GM19395 (cell line): Measurements from ENCODE around the gene HPCAL1.

ENCODE experiments used
- ATAC-seq: cut with Tn5 transposase; IDR thresholded peaks from one replicate; pipeline ENCODE4 v1.9.1; 2021; ENCODE audit warnings: mild to moderate bottlenecking, moderate library complexity; ENCODE audit not compliant: unreplicated experiment

The HPCAL1 gene

DNA sequence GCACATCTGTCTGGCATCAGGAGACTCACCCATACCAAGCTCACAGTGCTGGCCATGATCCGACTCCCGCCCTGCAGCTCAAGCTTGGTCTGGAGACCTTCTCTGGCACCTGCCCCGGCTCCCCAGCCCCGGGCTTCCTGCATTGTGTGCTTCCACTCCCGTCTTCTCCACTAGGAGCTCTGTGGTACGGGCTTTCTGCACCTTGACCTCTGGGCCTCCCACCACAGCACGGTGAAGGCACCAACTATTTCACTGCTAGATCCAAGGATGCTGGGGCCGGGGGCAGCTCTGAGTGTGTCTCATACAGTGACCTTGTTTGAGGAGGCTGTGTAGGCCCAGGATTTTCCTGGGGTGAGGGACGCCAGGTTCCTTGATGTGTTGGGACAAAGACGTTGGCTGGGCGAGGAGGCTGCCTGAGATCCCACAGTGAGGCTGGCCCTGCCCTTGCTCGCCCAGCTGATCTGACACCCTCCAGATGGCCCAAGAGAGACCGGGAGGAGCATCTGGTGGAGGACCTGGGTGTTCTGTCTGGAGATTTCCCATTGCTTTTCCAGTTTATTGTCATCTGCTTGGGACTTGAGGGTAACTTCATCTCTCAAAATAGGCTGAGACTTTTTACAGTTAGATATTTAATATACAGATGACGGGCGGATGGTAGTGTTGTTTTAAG is 64.0 kb downstream of the HPCAL1 start:
- no peak for ATAC-seq

DNA sequence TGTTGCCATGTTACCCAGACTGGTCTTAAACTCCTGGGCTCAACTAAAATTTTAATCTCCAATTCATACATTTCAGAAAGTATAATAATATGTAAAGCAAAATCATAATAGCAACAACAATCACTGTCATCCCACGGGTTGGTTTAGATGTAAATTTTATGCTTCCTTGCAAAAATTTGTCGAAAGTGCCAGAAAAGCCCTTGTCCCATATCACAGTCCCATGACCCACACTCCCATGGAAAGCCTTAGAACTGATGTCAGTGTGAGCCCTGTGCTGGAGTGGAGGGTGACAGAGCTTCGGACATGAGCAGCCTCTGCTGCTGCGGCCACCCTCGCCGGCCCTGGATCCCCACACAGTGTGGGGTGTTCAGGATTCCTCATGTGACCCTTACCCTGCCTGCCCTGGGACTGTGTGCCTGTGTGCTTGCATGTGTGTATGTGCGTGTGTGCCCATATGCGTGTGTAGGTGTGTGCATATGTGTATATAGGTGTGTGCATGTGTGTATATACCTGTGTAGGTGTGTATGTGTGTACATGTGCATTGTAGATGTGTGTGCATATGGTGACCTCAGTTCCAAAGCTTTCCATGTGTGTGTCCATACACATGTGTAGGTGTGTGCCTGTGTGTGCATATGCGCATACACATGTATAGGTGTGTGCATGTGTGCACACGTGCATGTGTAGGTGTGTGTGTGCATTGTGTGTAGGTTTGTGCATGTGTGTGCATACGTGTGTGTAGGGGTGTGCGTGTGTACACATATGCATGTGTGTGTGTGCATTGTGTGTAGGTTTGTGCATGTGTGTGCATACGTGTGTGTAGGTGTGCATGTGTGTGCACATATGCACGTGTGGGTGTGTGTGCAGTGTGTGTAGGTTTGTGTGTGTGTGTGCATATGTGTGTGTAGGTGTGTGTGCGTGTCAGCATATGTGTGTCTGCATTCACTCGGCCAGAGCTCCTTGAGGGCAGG is 65.1 kb downstream of the HPCAL1 start:
- ATAC-seq: no peak

DNA sequence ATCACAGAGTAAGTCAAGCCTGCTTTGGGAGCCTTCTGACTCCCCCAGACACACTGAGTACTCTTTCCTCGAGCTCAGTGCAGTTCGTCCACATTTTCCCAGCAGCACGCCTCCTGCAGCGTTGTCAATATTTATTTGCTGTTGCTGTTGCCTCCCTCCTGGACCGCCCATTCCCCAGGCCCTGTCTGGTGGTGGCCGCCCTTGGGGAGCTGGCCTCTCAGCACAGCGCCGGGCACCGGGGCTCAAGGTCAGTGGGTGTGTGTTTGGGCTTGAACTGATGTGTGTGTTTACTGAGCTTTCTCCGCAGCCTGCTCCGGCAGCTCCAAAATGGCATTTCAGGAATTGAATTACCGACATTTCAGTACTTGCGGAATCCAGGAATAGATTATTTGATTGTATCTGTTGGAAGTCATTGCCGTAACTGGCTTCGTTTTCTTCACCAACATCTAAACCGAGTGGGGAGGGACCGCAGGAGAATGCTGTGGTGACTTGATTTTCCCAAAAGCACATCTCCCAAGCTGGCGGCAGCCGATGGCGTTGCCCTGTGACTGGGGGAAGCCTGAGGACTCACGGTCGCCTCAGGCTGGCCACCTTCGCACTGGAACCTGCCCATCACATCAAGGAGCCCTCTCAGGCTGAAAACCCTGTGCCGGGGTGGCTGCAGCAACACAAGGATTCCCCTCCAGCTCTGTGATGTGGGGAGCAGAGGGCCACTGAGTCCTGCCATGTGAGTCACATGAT is 66.0 kb downstream of the HPCAL1 start:
- no peak for ATAC-seq

DNA sequence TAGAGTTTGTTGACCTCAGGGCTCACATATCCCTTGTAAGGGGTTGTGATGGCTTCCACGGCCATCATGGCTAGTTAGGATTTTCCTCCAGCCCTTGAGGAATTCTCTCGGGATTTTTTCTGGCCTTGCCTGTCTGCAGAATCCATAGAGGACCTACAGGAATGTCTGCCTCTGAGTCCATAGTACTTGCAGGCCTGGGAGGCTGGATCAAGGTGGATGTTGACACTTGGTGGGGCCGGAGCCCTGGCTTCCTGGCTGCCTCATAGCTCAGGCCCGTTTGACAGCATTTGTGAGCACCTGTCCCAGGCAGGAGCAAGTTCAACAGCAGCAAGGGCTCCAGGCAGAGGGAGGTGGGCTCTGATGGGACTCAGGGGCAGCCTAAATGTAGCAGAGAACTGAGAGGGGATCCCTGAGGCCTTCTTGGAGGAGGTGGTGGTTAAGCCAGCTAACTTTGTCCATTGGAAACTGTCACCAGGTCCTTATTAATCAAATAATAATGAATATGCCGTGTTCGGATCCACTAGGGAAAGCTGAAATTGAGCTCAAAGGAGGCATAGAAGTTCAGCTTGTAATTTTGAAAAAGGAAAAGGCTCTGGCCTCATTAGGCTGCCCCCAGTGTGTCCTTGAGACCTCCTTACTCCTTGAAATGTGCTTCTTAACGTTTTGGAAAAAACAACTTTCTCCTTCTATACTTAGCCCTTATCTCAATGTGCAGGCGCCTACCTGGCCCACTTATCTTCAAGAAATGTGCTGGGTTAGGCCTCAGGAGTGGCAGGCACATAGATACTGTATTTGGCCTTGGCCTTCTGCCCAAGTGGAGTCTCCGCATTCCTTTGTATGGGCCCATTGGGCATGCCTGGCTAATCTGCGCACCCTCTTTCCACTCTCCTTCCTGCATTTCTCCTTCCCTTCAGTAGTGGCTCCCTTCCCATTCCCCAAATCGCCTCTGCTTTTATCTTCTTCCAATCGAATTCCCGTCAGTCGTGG is 66.9 kb downstream of the HPCAL1 start:
- no peak for ATAC-seq

DNA sequence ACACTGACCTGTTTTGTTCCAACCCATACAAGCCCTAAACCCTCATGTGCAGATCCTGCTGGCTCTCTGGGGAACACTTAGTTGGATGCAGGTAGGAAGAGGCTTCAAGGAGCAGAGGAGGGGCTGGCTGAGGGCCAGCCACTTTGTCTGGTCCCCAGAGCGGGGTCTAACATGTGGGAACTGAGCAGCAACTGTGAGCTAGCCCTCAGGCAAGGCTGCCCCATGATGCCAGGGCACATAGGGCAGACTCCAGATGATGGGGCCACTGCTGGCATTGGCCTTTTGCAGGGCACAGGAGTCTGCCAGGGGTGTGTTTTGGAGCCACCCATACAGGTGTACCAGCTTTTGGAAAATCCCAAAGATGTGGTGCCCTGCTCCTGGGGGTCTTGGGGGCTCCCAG is 67.7 kb downstream of the HPCAL1 start:
- ATAC-seq: no peak

DNA sequence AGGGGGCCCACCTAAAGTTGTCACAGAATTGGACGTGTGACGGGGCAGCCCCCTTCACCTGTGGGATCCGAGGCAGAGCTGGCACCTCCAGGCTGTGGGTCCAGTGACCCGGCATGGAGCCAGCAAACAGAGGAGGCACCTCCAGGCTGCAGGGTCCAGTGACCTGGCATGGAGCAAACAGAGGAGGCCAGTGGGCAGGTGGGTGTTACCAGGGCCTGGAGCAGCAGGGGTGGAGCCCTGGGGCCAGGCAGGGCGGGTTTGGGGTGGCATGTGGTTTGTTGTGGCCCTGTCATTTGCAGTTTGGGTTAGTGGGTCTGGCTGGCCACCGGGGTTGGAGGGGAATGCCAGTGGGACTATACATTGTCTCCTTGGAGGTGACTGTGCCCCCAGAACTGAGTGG is 68.2 kb downstream of the HPCAL1 start:
- ATAC-seq: no peak

DNA sequence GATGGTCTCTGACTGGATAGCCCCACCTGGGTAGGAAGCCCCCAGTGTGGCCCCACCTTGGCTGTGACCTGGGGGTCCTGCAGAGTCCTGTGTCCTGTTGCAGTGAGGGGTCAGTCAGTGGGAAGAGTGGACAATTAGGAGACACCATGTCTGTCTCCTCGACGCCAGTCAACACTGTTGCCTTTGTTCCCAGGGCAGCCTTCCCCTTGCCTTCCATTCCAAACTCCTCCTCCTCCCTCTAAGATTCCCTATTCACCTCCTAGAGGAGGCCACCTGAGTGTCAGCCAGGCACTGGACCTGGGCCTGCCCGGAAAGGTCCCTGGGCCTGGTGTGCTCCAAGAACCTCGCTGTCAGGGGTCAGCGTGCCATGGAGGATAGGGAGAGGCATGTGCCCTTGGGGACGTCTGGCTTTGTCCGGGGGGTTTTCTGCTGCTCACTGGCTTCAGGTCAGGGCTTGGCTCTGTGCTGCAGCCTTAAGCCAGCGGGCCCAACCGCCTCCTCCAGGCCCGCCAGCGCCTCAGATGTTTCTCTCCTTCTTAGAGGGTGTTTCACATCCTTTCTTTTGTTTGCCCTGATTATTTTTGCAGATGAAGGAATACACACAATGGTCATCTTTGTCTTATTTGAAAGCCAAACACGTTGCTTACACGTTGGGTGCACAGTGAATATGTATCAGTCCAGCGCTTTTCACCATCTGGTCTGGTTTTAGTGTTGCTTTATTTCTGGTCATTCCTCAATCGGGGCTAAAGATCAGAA is 68.9 kb downstream of the HPCAL1 start:
- no peak for ATAC-seq

DNA sequence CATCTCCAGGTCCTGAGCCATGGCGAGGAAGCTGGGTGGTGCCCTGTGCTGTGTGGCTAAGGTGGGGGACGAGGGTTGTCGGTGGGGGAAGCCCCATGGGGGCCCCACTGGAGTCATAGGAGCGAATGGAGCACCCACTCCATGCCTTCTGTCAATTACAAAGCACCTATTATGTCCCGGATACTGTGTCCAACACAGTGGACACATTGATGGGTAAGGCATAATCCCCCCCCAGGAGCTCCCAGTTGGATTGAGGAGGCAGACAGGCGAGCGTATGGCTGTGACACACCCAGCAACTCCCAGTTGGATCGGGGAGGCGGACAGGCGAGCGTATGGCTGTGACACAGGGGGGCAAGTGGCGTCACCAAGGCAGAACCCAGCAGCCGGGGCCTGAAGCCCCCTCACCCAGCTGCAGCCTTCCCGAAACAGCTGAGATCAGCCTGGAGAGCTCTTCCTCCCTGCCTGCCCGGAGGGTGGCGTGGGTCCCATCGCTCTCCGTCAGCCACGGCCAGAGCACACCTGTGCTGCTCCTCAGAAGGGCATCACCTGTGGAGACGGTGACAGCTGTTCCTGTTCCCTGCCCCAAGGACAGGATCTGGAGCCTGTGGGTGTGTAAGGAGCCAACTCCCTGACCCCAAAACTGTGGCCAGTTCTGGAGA is 69.6 kb downstream of the HPCAL1 start:
- no peak for ATAC-seq

DNA sequence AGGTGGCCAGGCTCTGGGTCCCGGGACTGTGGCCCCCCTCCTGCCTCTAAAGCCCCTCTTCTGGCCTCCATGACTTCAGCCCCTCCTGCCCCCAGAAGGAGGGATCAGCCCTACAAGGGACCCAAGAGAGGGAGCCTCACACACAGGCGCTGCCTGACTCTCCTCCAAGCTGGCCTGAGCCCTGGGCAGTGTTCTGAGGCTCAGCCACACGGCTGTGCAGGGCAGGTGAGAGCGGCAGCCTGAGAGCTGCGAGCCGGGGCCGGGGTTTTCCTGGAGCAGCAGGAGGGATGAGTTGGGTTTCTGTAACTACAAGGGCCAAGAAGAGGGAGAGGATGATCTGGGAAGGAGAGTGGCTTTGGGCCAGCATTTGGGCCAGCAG is 70.1 kb downstream of the HPCAL1 start:
- no peak for ATAC-seq

DNA sequence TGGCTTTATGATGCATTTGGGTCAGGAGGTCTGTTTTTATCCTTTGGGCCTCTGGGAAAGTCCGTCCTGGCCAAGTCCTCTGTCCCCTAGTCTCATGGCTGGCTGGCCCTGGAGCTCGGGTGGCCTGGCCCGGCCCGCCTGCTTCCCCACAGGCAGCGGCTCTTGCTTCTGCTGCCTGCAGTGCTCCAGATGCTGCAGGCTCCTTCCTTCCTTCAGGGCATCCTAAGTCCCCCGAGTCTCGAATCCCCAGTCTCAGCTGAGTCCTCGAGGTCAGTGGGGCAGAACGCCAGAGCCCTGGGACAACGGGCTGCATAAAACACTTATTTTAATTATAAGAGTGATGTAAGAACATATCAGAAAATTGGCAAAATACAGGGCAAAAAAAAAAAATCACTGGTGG is 71.2 kb downstream of the HPCAL1 start:
- ATAC-seq: no peak

DNA sequence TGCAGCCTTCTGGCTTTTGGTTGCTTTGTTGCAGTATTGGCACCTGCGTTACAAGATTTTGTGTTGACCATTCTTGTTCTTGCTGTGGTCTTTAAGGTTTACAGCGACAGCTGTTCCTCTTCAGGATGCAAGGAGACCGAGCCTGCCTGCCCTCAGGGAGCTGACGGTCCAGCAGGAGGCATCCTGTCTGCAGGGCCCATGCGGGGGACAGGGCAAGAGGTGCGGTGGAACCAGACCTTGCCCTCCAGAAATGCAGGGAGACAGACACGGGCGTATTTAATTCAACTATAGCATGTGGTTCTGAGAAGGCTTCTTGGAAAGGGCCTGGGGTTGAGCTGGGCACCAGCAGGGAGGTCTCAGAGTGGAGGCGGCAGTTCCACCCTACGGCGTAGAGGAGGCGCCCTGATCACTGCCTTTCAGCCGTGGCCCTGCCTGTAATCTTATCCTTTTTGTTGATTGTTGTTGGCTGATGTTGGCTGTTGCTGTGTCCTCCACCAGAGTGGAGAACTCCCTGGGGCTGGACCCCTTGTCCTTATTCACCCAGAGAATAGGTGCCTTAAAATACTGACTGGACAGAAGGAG is 71.7 kb downstream of the HPCAL1 start:
- ATAC-seq: no peak

DNA sequence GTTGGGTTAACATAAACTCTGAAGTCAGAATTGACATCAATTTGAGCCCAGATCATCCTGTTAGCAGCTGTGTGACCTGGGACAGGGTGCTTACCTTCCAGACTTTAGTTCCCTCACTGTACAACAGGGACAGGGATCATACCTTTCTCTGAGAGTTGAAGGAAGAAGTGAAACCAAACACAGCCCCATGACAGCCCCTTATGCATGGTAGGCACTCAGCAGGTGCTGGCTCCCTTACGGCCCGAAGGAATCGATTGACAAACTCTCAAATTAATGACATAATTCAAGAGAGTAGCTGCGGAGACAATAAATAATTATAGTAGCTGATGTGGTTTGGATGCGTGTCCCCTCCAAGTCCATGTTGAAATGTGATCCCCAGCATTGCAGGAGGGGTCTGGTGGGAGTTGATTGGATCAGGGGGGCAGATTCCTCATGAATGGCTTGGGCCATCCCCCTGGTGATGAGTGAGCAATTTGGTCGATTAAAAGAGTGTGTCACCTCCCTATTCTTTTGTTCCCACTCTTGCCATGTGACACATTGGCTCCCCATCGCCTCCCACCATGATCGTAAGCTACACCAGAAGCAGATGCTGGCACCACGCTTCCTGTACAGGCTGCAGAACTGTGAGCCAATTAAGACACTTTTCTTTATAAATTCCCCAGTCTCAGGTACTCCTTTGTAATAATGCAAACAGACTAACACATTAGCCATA is 73.0 kb downstream of the HPCAL1 start:
- ATAC-seq: no peak

DNA sequence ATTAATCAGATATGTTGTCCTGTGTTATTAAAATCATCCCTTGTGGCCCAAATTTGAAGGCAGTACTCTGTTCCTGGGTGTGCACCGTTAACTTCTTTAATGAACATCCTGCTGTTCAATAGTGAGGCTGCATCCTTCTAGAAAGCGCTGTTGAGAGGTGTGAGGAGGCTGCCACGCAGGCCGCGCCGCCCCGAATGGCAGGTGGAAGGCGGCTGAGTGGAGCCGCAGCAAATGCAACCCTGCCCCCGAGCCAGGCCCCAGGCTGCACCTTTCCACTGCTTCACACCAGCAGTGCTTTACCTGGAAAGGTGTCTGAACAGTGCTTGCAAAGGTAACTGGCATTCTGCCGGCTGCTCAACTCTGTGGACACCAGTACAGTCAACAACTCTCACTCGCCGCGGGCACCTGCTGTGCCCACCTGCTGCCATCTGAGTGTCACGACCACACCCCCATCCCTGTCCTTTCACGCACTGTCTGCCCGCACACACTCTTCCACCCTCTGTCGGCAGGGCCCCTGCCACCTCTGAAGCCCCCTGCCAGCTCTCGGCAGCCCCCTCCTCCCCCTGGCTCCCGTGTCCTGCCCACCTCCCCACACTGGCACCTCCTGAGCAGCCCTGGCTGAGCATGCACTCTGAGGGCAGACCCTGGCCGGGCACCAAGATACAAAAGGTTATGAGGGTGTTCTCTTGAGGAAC is 74.5 kb downstream of the HPCAL1 start:
- no peak for ATAC-seq

DNA sequence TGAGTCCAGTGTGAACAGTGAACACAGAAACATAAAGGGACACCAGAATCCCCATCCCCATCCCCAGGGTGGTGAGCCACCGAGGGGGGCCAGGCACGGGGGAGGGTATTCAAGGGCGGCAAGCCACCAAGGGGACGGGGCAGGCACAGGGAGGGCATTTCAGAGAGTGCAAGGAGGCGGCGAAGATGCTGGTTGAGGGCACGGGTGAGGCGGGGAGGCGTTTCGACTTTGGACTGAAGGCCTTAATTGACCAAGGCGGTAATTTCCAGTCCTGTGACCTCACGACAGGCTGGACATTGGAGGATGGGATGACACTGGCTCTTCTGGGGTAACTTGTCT is 75.0 kb downstream of the HPCAL1 start:
- ATAC-seq: no peak

DNA sequence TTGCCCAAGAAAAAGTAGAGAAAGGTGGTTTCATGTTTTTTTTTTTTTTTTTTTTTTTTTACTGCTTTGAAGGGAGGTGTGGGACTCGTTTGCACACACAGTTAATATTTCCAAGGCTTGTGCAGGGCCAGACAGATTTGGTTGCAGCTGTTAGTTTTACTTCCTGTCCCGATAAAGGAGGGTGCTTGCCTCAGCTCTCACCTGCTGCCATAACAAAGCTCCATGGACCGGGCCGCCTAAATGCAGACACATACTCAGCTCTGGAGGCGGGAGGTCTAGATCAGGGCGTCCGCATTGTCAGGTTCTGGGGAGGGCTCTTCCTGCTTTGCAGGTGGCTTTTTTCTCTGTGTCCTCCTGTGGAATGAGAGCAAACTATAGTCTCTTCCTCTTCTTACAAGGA is 75.5 kb downstream of the HPCAL1 start:
- ATAC-seq: peak; percentile 75

DNA sequence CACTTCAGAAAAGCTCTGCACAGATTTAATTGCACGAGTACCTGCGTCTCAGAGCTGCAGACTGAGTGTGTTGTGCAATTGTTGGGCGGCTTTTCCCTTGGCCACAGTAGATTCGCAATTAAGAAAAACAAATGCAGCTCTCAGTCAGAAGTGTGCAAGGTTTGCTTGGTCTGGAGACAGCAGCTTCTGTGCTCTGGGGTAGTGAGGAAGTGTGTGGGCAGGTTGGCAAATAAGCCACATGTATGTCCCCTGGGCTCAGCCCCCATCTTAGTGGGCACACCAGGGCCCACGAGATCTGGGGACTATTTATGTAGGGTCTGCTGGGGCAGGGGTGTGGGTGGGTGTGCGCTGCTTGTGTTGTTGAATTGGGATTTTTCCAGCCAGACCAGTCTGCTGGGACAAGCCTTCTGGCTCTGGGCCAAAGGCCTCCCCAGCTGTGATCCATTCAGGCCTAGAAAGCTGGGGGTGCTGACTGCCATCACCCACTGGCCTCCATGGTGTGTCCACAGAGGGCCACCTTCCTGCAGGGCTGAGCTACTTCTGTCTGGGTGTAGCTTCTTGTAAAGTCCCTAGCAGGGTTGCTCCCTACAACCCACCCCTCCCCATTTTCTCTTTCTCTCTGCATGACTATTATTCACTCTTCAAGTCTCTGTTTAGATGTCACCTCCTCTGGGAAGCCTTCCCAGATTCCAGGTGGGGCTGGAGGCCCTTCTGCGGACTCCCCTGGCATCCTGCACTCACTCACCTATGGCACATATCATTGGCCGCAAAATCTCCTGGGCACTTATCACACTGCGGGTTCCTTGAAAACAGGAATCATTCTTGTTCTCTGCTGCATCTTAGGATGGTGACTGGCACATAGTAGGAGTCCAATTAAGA is 77.6 kb downstream of the HPCAL1 start:
- ATAC-seq: no peak

DNA sequence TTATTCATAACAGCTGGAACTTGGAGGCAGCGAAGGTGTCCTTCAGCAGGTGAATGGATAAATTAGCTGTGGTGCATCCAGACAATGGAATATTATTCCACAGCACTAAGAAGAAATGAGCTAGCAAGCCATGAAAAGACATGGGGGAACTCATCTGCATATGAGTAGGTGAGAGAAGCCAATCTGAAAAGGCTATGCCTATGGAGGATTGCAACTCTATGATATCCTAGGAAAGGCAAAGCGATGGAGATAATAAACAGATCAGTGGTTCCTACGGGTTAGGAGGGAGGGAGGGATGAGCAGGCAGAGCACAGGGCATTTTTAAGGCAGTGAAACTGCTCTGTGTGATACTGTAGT is 79.3 kb downstream of the HPCAL1 start:
- no peak for ATAC-seq
